Fibroblast of skin of abdomen (primary cell): Measurements from ENCODE around the gene BCAS1.

Experiments
- DNase-seq: peaks from one replicate; pipeline ENCODE4 v3.0.0-alpha.2; 2013

BCAS1 gene

GRCh38 chr20:54102543-54102942 is 32.1 kb upstream of the BCAS1 start:
- no peak for DNase-seq

- no peak for DNase-seq
These were observed 30.2 kb upstream of the BCAS1 start for GRCh38 chr20:54100563-54100962.

- no peak for DNase-seq
These were observed 29.5 kb upstream of the BCAS1 start for GRCh38 chr20:54099894-54100293.

- DNase-seq = no peak
These were observed 27.7 kb upstream of the BCAS1 start for GRCh38 chr20:54098047-54098446.

GRCh38 chr20:54097236-54097529 is 26.8 kb upstream of the BCAS1 start:
- DNase-seq = no peak

DNA sequence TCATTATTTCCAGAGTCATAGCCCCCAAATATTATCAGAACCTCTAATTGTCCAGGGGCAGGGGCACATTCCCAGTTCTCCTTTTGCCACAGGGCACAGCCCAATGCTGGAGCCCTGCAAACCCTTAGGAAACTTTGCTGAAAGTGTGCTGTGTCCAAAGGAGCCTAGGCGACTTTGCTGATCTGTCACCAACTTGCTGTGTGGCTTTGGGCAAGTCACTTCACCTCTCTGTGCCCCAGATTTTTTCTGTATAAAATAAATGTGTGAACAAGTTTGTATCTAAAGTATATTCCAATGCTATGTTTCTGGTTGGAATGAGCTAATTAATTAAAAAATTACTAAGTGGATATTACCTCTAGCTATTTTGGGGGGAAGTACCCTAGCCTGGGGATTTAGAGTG is 25.4 kb upstream of the BCAS1 start:
- no peak for DNase-seq

GRCh38 chr20:54094268-54094580 is 23.8 kb upstream of the BCAS1 start:
- no peak for DNase-seq

DNA sequence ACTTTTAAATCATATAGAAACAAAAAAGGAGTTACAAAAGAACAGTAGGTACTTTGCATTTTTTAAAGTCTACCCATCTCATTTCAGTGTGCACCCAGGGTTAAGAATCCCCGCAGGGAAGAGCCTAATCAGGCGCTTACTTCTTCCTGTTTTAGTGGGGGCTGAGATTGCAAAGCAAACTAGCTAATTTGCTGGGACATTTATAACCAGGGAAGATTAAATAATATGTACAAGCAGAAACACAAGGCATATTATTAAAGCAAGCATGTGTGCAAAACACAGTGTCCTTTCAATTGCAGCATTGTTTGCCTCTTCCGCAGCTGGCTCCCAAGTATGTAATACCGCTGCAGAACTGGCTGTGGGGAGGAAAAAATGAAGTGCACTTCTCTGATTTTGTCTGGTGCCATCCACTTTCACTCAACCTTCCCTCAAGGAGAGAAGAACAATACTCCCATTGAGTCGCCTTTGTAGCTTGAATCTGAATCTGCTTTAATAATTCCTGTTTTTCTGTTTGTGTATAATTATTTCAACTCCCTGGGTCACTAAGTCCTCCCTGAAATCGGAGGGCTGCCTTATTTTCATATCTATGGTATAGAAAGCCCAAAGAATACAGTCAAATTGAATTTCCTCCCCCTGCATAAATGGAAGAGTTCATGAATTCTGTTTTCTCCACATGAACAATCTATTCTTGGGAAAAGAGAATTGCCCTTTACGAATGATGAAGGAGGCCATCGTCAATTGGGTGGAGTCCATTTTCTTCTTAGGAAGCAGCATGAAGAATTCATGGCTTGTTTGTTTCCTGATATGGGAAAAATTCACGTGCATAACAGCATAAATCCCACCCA is 23.3 kb upstream of the BCAS1 start:
- DNase-seq = no peak

DNA sequence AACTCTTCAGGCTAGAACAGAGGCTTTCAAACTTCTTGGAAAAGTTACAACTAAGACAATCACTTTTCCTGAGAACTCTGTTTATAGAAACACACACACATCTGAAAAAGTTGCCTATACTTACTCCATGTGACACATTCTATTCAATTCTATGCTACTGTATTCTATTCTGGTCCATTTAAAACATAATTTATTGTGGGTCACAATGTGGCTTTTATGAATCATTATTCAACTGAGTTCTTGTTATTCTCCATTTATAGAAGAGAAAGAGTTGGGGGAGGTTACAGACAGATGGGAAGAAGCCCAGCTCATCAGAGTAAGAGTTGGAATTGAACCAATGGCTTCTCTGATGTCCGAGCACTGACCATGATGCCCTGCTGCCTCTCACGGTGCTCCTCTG is 21.6 kb upstream of the BCAS1 start:
- DNase-seq = no peak

DNA sequence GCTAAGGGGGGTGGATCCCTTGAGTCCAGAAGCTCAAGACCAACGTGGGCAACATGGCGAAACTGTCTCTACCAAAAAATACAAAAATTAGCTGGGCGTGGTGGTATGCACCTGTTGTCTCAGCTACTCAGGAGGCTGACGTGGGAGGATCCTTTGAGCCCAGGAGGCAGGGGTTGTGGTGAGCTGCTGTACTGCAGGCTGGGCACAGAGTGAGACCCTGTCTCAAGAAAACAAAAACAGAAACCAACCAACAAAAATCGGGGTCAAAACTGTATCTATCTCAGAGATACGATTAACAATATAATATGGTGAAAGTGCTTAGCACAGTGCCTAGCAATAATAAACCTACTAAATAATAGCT is 20.7 kb upstream of the BCAS1 start:
- no peak for DNase-seq

- DNase-seq = no peak
These were observed 20.1 kb upstream of the BCAS1 start for GRCh38 chr20:54090230-54091119.

GRCh38 chr20:54088430-54088829 is 18.0 kb upstream of the BCAS1 start:
- peak; percentile 63 for DNase-seq

- DNase-seq = peak; percentile 56
These were observed 16.2 kb upstream of the BCAS1 start for GRCh38 chr20:54086507-54087039.

DNA sequence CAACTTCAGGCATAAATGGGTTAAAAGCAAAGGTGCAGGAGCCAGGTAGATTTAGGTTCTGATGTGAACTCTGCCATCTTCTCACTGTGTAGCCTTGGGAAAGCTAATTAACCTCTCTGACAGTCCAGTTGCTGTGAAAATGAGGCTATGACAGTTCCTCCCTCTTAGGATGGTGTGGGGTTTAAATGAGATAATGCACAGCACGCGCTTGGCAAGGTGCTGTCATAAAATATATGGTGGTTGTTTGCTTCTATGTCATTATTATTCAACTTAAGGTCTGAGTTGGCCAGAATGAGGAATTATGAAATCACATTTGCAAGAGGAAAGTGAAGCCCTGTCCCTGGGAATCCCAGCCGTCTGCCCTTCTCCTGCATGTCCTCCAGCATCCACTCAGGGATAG is 15.5 kb upstream of the BCAS1 start:
- DNase-seq = no peak

DNA sequence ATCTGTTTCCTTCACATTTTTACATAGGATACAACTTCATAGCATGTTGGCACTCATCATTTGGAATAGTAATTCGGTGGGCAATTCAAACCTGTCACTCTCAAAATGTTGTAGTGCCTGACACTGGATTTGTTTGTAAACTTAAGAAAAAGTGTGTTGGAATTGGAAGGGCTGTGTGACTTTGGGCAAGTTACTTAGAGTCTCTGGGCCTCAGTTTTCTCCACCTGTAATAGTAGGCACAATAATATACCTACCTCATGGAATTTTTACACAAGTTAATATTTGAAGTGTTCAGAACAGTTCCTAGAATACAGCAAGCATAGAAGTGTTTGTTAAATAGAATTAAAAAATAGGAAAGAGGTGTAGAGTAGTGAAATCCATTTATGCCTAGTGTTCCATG is 15.0 kb upstream of the BCAS1 start:
- DNase-seq = no peak

DNA sequence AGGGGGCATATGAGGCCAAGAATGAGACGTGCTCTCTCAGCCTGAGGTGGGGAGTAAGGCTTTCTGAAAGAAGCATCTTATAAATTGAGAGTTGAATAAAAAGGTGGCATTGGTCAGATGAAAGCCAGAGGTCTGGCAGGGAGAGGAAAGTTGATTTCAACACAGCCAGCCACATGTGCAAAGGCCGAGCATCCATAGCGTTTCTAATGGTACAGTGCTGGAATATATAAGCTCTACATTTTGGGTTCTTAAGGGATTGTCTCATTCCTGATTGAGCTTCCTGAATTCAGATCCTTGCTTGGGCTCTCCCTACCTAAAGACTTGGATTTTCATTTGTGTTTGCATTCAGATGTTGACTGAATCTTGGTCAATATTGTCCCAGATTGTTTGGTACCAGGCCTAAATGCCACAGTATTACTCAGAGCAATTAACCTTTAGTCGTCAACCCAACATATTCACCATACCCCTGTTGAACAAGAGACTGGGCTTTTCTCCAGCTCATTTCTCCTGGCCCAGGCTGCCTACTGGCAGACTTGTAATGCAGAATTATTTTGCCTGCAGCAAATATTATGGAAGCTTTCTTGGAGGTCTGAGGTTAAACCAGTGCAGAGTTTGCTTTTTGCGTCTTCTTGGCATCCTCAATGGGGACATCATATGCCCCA is 14.5 kb upstream of the BCAS1 start:
- no peak for DNase-seq

- no peak for DNase-seq
These were observed 13.8 kb upstream of the BCAS1 start for GRCh38 chr20:54084193-54084592.

DNA sequence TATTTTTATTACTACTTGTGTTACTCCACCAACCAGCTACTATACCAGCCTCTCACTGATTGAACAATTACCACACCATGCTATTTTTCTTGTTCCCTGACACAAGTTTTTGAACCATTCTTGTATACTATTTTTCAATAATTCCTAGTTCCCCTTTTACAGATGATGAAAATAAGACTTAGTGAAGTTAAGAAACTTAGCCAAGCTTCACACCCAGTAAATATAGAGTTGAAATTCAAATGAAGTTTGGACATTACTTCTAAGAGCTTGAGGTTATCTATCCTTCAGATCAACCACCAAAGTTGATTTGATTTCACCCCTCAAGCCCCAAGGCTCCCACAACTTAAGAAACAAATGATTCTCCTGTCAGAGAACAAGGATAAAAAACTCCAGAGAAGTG is 13.1 kb upstream of the BCAS1 start:
- DNase-seq = no peak

DNA sequence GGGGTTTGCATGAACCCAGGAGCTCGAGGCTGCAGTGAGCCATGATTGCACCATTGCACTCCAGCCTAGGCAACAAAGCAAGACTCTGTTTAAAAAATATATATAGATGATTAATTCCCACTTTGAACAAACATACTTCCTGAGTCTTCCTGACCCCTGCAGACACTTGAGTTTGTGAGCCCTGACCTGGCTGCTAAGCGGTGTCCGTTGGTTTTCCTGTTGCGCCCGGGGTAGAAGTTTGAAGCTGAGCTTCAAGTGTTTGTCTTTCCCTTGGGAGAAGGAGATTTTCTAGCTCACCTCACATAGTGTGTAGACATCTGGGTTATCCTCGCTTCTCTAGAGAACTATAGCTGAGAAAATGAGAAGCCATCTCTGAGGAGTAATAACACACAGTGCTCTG is 11.7 kb upstream of the BCAS1 start:
- DNase-seq = no peak

DNA sequence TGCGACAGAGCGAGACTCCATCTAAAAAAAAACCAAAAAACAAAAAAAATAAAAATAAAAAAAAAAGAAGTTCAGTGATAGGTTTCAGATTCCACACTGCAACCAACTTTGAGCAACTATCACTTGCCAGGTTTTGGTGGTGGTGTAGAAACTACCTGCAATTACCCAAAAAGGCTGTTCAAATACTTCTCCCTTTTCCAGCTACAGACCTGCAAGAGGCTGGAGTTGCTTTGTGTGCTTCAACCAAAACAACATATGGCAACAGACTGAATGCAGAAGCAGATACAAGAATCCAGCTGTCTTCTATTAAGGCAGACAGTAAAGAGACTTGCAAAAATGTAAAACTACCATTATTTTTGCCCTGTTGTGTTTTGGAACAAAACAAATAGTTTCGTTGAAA is 9.3 kb upstream of the BCAS1 start:
- peak; percentile 23 for DNase-seq

DNA sequence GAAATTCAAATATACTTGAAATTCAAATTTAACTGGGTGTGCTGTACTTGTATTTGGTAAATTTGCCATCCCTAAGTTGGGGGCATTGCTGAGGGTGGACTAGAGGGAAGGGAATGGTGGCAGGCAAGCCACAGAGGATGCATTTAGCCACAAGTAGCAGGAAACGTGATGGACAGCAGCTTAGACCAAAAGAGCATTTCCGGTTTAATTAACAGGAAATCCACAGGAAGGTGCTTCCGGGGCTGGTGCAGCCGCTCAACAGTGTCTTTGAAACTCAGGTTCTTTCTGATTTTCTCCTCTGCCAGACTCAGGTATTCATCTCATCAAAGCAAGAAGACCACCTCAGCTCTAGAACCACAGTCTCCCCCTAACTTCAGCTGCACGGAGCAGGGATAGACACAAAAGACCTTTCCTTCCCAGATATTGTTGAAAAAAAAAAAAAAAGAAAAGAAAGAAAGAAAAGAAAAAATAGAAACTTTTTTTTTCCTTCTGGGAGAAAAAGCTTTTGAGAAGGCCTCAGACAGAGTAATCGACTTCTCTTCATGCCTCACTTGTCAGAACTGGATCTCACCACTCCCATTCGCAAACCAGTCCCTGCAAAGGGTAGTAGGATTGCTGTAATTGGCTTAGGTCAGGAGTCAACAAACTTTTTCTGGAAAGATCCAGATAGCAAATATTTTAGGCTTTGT is 8.0 kb upstream of the BCAS1 start:
- DNase-seq = no peak

GRCh38 chr20:54076259-54076658 is 5.9 kb upstream of the BCAS1 start:
- no peak for DNase-seq

DNA sequence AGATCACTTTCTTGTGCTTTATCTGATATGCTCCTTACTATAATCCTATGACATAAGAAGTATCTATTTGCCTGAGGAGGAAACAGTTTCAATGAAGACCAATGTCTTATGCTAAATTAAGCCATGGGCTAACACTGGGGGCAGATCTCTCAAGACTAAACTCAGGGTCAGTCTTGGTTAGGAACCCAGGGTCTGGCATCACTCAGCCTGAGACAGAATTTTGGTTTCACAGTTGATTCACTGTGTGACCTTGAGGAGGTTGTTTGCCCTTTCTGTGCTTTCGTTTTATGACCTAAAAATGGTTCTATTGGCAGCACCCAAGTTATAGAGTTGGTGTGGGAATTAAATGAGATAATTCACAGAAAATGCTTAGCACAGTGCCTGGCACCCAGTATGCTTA is 4.9 kb upstream of the BCAS1 start:
- no peak for DNase-seq
